ENCODE data around the gene NT5DC1.
A peak's percentile ranks its signal among the peaks of the same experiment; 100 is the strongest.

The NT5DC1 gene

GRCh38 chr6:116136373-116136772 lies 35.7 kb downstream of the NT5DC1 start:
- DNase-seq (ENCODE audit: low read depth, low spot score): no peak

DNA sequence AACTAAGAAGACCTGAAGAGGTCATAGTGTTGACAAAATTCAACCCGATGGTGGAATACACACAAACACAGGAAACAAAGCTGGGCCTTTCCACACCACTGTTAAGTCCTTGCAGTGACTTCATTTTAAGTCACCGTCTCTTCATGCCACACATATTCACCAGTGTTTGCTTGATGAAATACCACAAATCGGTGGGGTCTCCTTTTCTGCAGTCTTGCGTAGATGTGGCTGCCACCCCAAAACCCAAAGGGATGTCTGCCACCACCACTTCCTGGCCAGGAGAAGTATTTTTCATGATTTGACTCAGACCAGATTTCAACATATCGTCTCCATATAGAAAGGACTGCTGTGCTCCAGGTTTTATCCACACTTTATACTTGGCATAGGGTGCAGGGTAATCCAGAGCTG lies 36.3 kb downstream of the NT5DC1 start:
- DNase-seq (ENCODE audit: low read depth, low spot score): no peak

DNA sequence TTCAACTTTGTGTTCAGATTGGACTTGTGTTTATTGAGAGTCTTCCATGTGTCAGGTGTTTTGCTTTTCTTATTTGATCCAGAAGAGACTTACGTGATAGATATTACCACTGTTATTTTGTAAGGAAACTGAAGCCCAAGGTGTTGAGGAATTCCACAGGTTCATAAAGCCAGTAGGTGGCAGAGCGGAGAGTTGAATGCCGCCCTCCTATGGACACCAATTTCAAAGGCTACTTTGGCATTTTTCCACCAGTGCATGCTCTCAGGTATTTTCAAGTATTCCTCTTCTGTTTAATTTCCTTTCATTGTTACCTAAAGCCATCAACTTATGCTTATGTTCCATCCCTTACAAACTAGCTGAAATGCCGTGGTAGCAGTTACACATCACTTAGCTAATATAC lies 39.3 kb downstream of the NT5DC1 start:
- DNase-seq (ENCODE audit: low read depth, low spot score): no peak

GRCh38 chr6:116144605-116145004 lies 44.0 kb downstream of the NT5DC1 start:
- peak; percentile 94 for DNase-seq (ENCODE audit: low read depth, low spot score)

- peak; percentile 72 for DNase-seq (ENCODE audit: low read depth, low spot score)
Observed at GRCh38 chr6:116145803-116146675, 45.4 kb downstream of the NT5DC1 start.

DNA sequence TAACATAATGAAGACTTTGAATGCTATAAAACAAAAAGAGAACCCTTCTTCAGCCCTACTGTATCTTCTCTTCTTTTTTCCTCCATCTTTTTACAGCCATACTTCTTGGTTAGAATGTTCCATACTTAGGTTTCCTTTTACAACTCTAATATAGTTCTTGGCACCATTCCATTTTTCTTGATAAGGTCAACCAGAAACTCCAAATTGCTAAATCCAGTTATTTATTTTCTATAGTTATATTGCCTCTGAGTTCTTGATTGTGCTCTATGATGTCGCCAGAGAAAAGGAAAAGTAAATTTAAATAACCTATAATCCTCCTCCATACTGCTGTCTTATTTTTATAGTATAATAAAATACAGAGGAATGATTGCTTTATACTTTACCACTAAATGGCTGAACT lies 52.0 kb downstream of the NT5DC1 start:
- DNase-seq (ENCODE audit: low read depth, low spot score): no peak

GRCh38 chr6:116154887-116155286 lies 54.2 kb downstream of the NT5DC1 start:
- DNase-seq (ENCODE audit: low read depth, low spot score): no peak

DNA sequence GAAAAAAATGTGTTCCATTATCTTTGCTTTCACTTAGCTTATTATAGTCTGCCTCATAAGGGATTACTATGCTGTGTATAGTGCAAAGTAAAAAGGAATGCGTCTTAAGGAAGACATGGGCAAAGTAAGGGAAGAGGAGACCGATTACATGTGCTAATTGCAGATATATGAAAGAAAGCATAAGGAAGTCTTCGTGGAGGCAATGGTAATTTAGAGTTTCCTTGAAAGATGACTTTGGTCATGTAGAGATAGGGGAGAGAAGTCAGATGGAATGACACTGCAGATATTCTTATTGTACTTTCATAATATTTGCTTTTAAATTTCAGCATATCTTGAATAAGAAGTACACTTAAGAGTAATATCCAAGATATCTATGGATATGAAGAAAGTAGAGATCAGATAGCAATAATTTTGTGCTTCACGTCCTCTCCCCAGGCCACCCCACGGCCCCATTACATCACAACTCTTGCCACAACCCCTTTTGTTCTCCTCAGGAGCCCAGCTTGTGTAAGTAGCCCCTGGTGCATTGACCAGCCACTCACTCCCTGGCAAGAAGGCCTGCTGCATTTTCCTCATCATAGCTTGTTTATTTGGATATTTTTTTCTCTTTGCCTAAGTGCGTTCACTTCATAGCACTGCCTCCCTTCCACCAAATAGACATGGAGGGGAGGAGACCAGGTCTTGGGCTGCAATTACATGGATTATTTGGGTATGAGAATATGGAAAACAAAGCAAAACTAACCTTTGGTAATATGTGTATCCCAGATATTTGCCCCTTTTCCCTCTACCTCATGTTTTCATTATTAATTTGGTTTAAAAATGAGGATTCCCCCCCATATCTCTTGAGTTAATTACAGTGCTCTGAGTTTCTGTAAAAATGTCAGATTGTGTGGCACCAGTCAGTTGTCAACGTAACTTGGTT lies 56.0 kb downstream of the NT5DC1 start:
- DNase-seq (ENCODE audit: low read depth, low spot score): no peak

- no peak for DNase-seq (ENCODE audit: low read depth, low spot score)
Observed at GRCh38 chr6:116157391-116157790, 56.7 kb downstream of the NT5DC1 start.

- DNase-seq (ENCODE audit: low read depth, low spot score): peak; percentile 38
Observed at GRCh38 chr6:116158641-116159040, 58.0 kb downstream of the NT5DC1 start.

DNA sequence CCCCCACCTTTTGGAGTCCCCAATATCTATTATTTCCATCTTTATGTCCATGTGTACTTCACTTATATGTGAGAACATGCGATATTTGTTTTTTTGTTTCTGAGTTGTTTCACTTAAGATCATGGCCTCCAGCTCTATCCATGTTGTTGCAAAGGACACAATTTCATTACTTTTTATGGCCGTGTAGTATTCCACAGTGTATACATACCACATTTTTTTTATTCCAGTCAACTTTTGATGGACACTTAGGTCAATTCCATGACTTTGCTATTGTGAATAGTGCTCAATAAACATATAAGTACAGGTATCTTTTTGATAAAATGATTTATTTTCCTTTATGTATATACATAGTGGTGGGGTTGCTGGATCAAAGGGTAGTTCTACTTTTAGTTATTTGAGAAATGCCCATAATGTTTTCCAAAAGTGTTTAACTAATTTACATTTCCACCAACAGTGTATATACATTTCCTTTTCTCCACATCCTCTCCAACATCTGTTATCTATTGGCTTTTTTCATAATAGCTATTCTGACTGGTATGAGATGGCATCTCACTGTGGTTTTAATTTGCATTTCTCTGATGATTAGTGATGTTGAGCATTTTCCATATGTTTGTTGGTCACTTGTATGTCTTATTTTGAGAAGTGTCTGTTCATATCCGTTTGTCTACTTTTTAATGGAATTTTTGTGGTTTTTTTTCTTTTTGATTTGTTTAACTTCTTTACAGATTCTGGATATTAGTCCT lies 59.3 kb downstream of the NT5DC1 start:
- no peak for DNase-seq (ENCODE audit: low read depth, low spot score)

DNA sequence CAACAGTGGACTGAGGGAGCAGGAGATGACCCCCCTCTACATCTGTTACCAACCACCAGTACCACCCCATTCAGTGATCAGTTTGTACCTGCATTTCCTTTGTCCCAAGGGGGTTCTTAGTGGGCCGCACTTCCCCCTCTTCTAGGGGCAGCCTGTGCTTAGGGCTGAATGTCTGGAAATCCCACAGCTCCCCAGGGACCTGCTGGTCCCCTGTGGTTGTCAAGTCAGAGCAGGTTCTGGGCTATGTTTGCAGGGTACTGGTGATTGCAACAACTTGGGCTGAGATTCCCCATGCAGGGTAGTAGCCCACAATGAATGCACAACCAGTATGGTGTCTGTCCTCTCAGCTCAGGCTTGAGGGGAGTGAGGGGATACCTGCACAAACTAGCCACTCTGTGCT lies 64.9 kb downstream of the NT5DC1 start:
- DNase-seq (ENCODE audit: low read depth, low spot score): no peak

- no peak for DNase-seq (ENCODE audit: low read depth, low spot score)
Observed at GRCh38 chr6:116166369-116166768, 65.7 kb downstream of the NT5DC1 start.

- DNase-seq (ENCODE audit: low read depth, low spot score): no peak
Observed at GRCh38 chr6:116168148-116168547, 67.5 kb downstream of the NT5DC1 start.

DNA sequence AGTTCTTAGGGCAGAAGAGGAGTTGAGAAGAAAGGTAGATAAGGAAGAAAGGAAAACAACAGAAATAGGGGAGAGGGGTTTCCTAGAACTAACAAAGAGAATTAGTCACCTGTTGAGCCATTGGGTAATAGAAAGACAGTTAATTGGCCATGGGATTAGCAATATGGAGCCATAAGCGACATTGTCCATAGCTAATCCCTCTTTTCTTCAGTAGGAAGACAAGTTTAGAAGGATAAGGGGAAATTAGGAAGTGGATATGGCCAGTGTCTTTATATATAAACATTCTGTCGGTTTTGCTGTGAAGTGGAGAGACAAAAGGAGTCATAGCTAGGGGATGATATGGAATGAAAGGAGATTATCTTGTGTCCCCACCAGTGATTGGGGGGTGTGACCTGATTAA lies 69.2 kb downstream of the NT5DC1 start:
- DNase-seq (ENCODE audit: low read depth, low spot score): no peak

- no peak for DNase-seq (ENCODE audit: low read depth, low spot score)
Observed at GRCh38 chr6:116170358-116171057, 69.9 kb downstream of the NT5DC1 start.

GRCh38 chr6:116173928-116174327 lies 73.3 kb downstream of the NT5DC1 start:
- no peak for DNase-seq (ENCODE audit: low read depth, low spot score)

- no peak for DNase-seq (ENCODE audit: low read depth, low spot score)
Observed at GRCh38 chr6:116175344-116175743, 74.7 kb downstream of the NT5DC1 start.

DNA sequence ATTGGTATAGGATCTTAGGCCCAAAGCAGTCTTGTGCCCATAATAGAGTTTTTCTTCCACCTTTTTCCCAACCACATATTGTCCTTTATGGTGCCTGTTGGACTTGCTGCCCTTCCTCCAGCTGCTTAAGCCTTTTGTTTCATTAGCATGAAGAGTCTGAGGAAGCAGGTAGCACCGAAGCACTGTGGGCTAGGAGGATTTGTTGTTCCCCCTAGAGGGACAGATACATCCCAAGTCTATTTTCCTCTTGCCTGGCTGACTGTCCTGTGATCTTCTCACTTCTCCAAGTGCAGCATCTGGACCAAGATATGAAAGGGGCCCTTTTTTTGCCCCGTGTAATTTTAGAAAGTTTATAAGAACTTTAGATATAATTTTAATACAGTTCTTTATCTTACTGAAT lies 75.9 kb downstream of the NT5DC1 start:
- DNase-seq (ENCODE audit: low read depth, low spot score): no peak

GRCh38 chr6:116180375-116180774 lies 79.7 kb downstream of the NT5DC1 start:
- no peak for DNase-seq (ENCODE audit: low read depth, low spot score)

- DNase-seq (ENCODE audit: low read depth, low spot score): no peak
Observed at GRCh38 chr6:116189472-116189871, 88.8 kb downstream of the NT5DC1 start.

Data from astrocyte of the hippocampus (primary cell).